Activated effector memory CD4-positive, alpha-beta T cell treated with Interleukin-2 at 50 U/mL for 16 hours (primary cell): ENCODE measurements around the gene TGM3.

ENCODE experiments used
- DNase-seq: peaks from one replicate; pipeline ENCODE4 v3.0.0-alpha.2; 2020

Gene TGM3

GRCh38 chr20:2285613-2286012 lies 10.2 kb upstream of the TGM3 start:
- no peak for DNase-seq

- no peak for DNase-seq
These were observed 8.3 kb upstream of the TGM3 start for GRCh38 chr20:2287504-2287903.

GRCh38 chr20:2289475-2289874 lies 6.3 kb upstream of the TGM3 start:
- DNase-seq: no peak

- DNase-seq: no peak
These were observed 5.3 kb upstream of the TGM3 start for GRCh38 chr20:2290486-2290885.

- no peak for DNase-seq
These were observed 3.2 kb upstream of the TGM3 start for GRCh38 chr20:2292416-2293110.

GRCh38 chr20:2293486-2293885 lies 2.3 kb upstream of the TGM3 start:
- no peak for DNase-seq

- DNase-seq: no peak
These were observed 1.8 kb upstream of the TGM3 start for GRCh38 chr20:2293971-2294370.

GRCh38 chr20:2295286-2295685 lies 515 bp upstream of the TGM3 start:
- DNase-seq: no peak

- no peak for DNase-seq
These were observed 939 bp downstream of the TGM3 start for GRCh38 chr20:2296524-2297356.

GRCh38 chr20:2297357-2297728 lies 1.5 kb downstream of the TGM3 start:
- DNase-seq: no peak

- no peak for DNase-seq
These were observed 2.3 kb downstream of the TGM3 start for GRCh38 chr20:2298116-2298515.

- DNase-seq: no peak
These were observed 2.9 kb downstream of the TGM3 start for GRCh38 chr20:2298701-2299100.

- no peak for DNase-seq
These were observed 3.5 kb downstream of the TGM3 start for GRCh38 chr20:2299301-2299700.

- DNase-seq: no peak
These were observed 4.2 kb downstream of the TGM3 start for GRCh38 chr20:2300002-2300401.

GRCh38 chr20:2300420-2300819 lies 4.6 kb downstream of the TGM3 start:
- no peak for DNase-seq

GRCh38 chr20:2301164-2301622 lies 5.4 kb downstream of the TGM3 start:
- DNase-seq: no peak

- DNase-seq: no peak
These were observed 6.7 kb downstream of the TGM3 start for GRCh38 chr20:2302384-2303060.

GRCh38 chr20:2303673-2304072 lies 7.9 kb downstream of the TGM3 start:
- no peak for DNase-seq

- DNase-seq: no peak
These were observed 8.4 kb downstream of the TGM3 start for GRCh38 chr20:2304180-2304579.

GRCh38 chr20:2305029-2305428 lies 9.2 kb downstream of the TGM3 start:
- DNase-seq: no peak

GRCh38 chr20:2305479-2305878 lies 9.7 kb downstream of the TGM3 start:
- DNase-seq: no peak

- no peak for DNase-seq
These were observed 10.1 kb downstream of the TGM3 start for GRCh38 chr20:2305946-2306345.

- DNase-seq: no peak
These were observed 11.3 kb downstream of the TGM3 start for GRCh38 chr20:2307136-2307535.

- DNase-seq: no peak
These were observed 15.5 kb downstream of the TGM3 start for GRCh38 chr20:2311329-2311728.
